SU-DHL-6 (cell line): ENCODE data around the gene ADRB1.

Source experiments
- H2AFZ ChIP-seq: fragments of 200-600 bp; sonication (generic); 2 replicates; pipeline ENCODE4 v1.6.1; 2014; ENCODE audit warnings: low read depth, mild to moderate bottlenecking, moderate library complexity, mixed read lengths, antibody characterized with exemption, low read length; ENCODE audit not compliant: severe bottlenecking
- H3F3A ChIP-seq: fragments of 200-600 bp; shearing (Covaris generic); 2 replicates; pipeline ENCODE4 v1.6.0; 2016; ENCODE audit warnings: antibody characterized with exemption, mild to moderate bottlenecking; ENCODE audit not compliant: insufficient read depth
- H3K27ac ChIP-seq: fragments of 200-600 bp; sonication (generic); 2 replicates; pipeline ENCODE4 v1.5.1; 2016; ENCODE audit warnings: low read depth, mild to moderate bottlenecking, low read length, moderate library complexity, mixed read lengths
- H3K27me3 ChIP-seq: fragments of 200-600 bp; sonication (generic), shearing (Covaris generic); 2 replicates; pipeline ENCODE4 v1.6.0; 2014; ENCODE audit warnings: mild to moderate bottlenecking, low read length
- H3K36me3 ChIP-seq: fragments of 200-600 bp; sonication (generic); 2 replicates; pipeline ENCODE4 v1.6.1; 2014; ENCODE audit warnings: mild to moderate bottlenecking, low read length, mixed read lengths
- H3K4me2 ChIP-seq: fragments of 300-600, 200-600 bp; shearing (Covaris generic), sonication (generic); 2 replicates; pipeline ENCODE4 v1.6.0; 2014; ENCODE audit warnings: low read length, low read depth, mild to moderate bottlenecking; ENCODE audit not compliant: poor library complexity, severe bottlenecking
- H3K4me3 ChIP-seq: fragments of 200-600 bp; sonication (generic); 2 replicates; pipeline ENCODE4 v1.5.1; 2014; ENCODE audit warnings: antibody characterized with exemption, low read length, mild to moderate bottlenecking, mixed read lengths; ENCODE audit not compliant: insufficient read depth, poor library complexity, severe bottlenecking
- H3K79me2 ChIP-seq: fragments of 200-600 bp; sonication (generic); 2 replicates; pipeline ENCODE4 v1.6.1; 2014; ENCODE audit warnings: mild to moderate bottlenecking, low read length, moderate library complexity; ENCODE audit not compliant: insufficient read depth
- H3K9ac ChIP-seq: fragments of 200-600 bp; sonication (generic); 2 replicates; pipeline ENCODE4 v1.7.0; 2014; ENCODE audit warnings: mild to moderate bottlenecking, low read length
- H3K9me2 ChIP-seq: fragments of 200-600 bp; sonication (generic); replicated peaks from 2 replicates; pipeline ENCODE4 v1.6.1; 2014; ENCODE audit warnings: low read length; ENCODE audit not compliant: insufficient read depth
- H3K9me3 ChIP-seq: fragments of 200-600 bp; sonication (generic); 2 replicates; pipeline ENCODE4 v1.6.1; 2014; ENCODE audit warnings: low read length, mixed read lengths; ENCODE audit not compliant: insufficient read depth
- H4K20me1 ChIP-seq: fragments of 200-600 bp; sonication (generic); 2 replicates; pipeline ENCODE4 v1.6.1; 2014; ENCODE audit warnings: low read depth, mild to moderate bottlenecking, antibody characterized with exemption, low read length, moderate library complexity, mixed read lengths
- CTCF ChIP-seq: fragments of 200-600 bp; sonication (generic); IDR thresholded peaks from one replicate; pipeline ENCODE4 v1.5.1; 2017; ENCODE audit warnings: antibody characterized with exemption, mild to moderate bottlenecking, low read length, moderate library complexity; ENCODE audit not compliant: insufficient read depth, poor library complexity, severe bottlenecking
- EZH2phosphoT487 ChIP-seq: fragments of 200-600 bp; sonication (generic), shearing (Covaris generic); conservative IDR thresholded peaks from 2 replicates; pipeline ENCODE4 v1.6.1; 2018; ENCODE audit warnings: mild to moderate bottlenecking, antibody characterized with exemption, low read length, moderate library complexity, mixed read lengths

ADRB1 gene

GRCh38 chr10:114060456-114060855 lies 16.8 kb downstream of the ADRB1 start:
- H3K9me2 ChIP-seq = no peaks in the 10 kb centered on the region
- H3K27me3 ChIP-seq = no peaks in the 10 kb centered on the region
- no peaks in the 10 kb centered on the region for H4K20me1 ChIP-seq
- no peak overlapping the region for H2AFZ ChIP-seq
- no peaks in the 10 kb centered on the region for H3K9me3 ChIP-seq
- no peak overlapping the region for H3K9ac ChIP-seq
- no peak overlapping the region for H3K27ac ChIP-seq
- no peaks in the 10 kb centered on the region for H3K79me2 ChIP-seq
- no peak overlapping the region for H3K4me2 ChIP-seq
- TF ChIP-seq EZH2phosphoT487 = no peak
- TF ChIP-seq CTCF = no peak
- no peaks in the 10 kb centered on the region for H3K36me3 ChIP-seq
- no peak overlapping the region for H3K4me3 ChIP-seq
- no peaks in the 10 kb centered on the region for H3F3A ChIP-seq

GRCh38 chr10:114061148-114061547 lies 17.5 kb downstream of the ADRB1 start:
- Histone ChIP-seq H3K4me3 (no peak overlapping the region), H3K27ac (no peak overlapping the region), H3F3A (no peaks in the 10 kb centered on the region), H3K79me2 (no peaks in the 10 kb centered on the region), H4K20me1 (no peaks in the 10 kb centered on the region), H3K9ac (no peak overlapping the region), H3K9me3 (no peaks in the 10 kb centered on the region), H3K36me3 (no peaks in the 10 kb centered on the region), H3K9me2 (no peaks in the 10 kb centered on the region), H3K4me2 (no peak overlapping the region), H3K27me3 (no peaks in the 10 kb centered on the region), H2AFZ (no peak overlapping the region)
- TF ChIP-seq EZH2phosphoT487 = no peak
- TF ChIP-seq CTCF = no peak

- H3K9me2 ChIP-seq = no peaks in the 10 kb centered on the region
- H3K4me2 ChIP-seq = no peak overlapping the region
- H3K79me2 ChIP-seq = no peaks in the 10 kb centered on the region
- no peak overlapping the region for H2AFZ ChIP-seq
- no peaks in the 10 kb centered on the region for H3K9me3 ChIP-seq
- TF ChIP-seq CTCF (no peak), EZH2phosphoT487 (no peak)
- H3K27me3 ChIP-seq = no peaks in the 10 kb centered on the region
- H3K4me3 ChIP-seq = no peak overlapping the region
- no peaks in the 10 kb centered on the region for H3F3A ChIP-seq
- no peak overlapping the region for H3K27ac ChIP-seq
- no peaks in the 10 kb centered on the region for H4K20me1 ChIP-seq
- H3K9ac ChIP-seq = no peak overlapping the region
- H3K36me3 ChIP-seq = no peaks in the 10 kb centered on the region
Observed at GRCh38 chr10:114061789-114062188, 18.1 kb downstream of the ADRB1 start.
